ENCODE data around the gene NAA50. TPM values are rescaled to one million over a fixed set of nuclear protein-coding genes. Genes with fewer than 3 reads are reported as not detected.

The NAA50 gene
- total and polyA plus RNA-seq, 2 experiments from 2014 or later = 64.3 to 124 TPM

- no peaks in the 10 kb centered on the region for H4K20me1 ChIP-seq (ENCODE audit: insufficient read depth, poor library complexity, severe bottlenecking)
- H3K27ac ChIP-seq = peak overlapping the region; percentile 97
- H2AFZ ChIP-seq = peak overlapping the region; percentile 82
- DNase-seq (ENCODE audit: low spot score) = peak; percentile 99
- H3K4me1 ChIP-seq (ENCODE audit: insufficient read depth) = peaks cover 23% of the 10 kb centered on the region
- WGBS (ENCODE audit: low lambda C conversion rate, missing lambda C conversion rate) = under 1% methylated on average over 28 of the region's 38 CpGs
- H3K79me2 ChIP-seq = peaks cover 39% of the 10 kb centered on the region
- peak overlapping the region; percentile 60 for H3K4me3 ChIP-seq
- no peaks in the 10 kb centered on the region for H3K27me3 ChIP-seq
- H3K4me2 ChIP-seq = peak overlapping the region; percentile 93
- H3K9me3 ChIP-seq (ENCODE audit: low read depth) = no peaks in the 10 kb centered on the region
- no peaks in the 10 kb centered on the region for H3K36me3 ChIP-seq (replicated peaks; ENCODE audit: insufficient read depth, low read depth)
- no peak for TF ChIP-seq CTCF (IDR thresholded peaks at IDR 0.05; ENCODE audit: poor library complexity)
- no peak for TF ChIP-seq EZH2phosphoT487 (IDR thresholded peaks at IDR 0.05; ENCODE audit: low read depth, severe bottlenecking, unreplicated experiment)
- TF ChIP-seq EZH2 (IDR thresholded peaks at IDR 0.05; ENCODE audit: borderline replicate concordance) = no peak
- H3K9me2 ChIP-seq (replicated peaks; ENCODE audit: insufficient read depth) = no peaks in the 10 kb centered on the region
Observed at GRCh38 chr3:113696658-113697499, 49.2 kb downstream of the NAA50 start.

- no peaks in the 10 kb centered on the region for H3K9me2 ChIP-seq (replicated peaks; ENCODE audit: insufficient read depth)
- WGBS (ENCODE audit: low lambda C conversion rate, missing lambda C conversion rate) = under 1% methylated on average over 19 of the region's 75 CpGs
- H3K4me1 ChIP-seq (ENCODE audit: insufficient read depth) = peaks cover 23% of the 10 kb centered on the region
Observed at GRCh38 chr3:113695786-113696645, 50.0 kb downstream of the NAA50 start, which contains the start of gene USF3. Gene USF3, minus strand, starts transcription at chr3:113696642. Its CDS starts 21,764 bp downstream, at chr3:113674878.

GRCh38 chr3:113695431-113695785 is 50.6 kb downstream of the NAA50 start:
- no peaks in the 10 kb centered on the region for H3K27me3 ChIP-seq
- peak overlapping the region; percentile 97 for H3K27ac ChIP-seq
- no peaks in the 10 kb centered on the region for H3K9me2 ChIP-seq (replicated peaks; ENCODE audit: insufficient read depth)
- H3K4me2 ChIP-seq = peak overlapping the region; percentile 84
- no peak for DNase-seq (ENCODE audit: low spot score)
- H3K9me3 ChIP-seq (ENCODE audit: low read depth) = no peaks in the 10 kb centered on the region
- no peaks in the 10 kb centered on the region for H4K20me1 ChIP-seq (ENCODE audit: insufficient read depth, poor library complexity, severe bottlenecking)
- H3K79me2 ChIP-seq = peaks cover 53% of the 10 kb centered on the region
- no peaks in the 10 kb centered on the region for H3K36me3 ChIP-seq (replicated peaks; ENCODE audit: insufficient read depth, low read depth)
- H3K4me3 ChIP-seq = peak overlapping the region; percentile 41
- H3K4me1 ChIP-seq (ENCODE audit: insufficient read depth) = peaks cover 23% of the 10 kb centered on the region
- TF ChIP-seq EZH2phosphoT487 (IDR thresholded peaks at IDR 0.05; ENCODE audit: low read depth, severe bottlenecking, unreplicated experiment) (no peak), CTCF (IDR thresholded peaks at IDR 0.05; ENCODE audit: poor library complexity) (no peak), EZH2 (IDR thresholded peaks at IDR 0.05; ENCODE audit: borderline replicate concordance) (no peak)
- 12% methylated on average over 8 of the region's 8 CpGs for WGBS (ENCODE audit: low lambda C conversion rate, missing lambda C conversion rate)
- peak overlapping the region; percentile 34 for H2AFZ ChIP-seq

More at GRCh38 chr3:113695786-113696645, 50.0 kb downstream of the NAA50 start, which contains the start of gene USF3:
- Histone ChIP-seq H2AFZ (peak within 1 kb of the TSS; percentile 82), H3K4me2 (peak within 1 kb of the TSS; percentile 93), H3K79me2 (peaks cover 47% of the 10 kb centered on the region), H3K27me3 (no peaks in the 10 kb centered on the region), H3K27ac (peak within 1 kb of the TSS; percentile 97), H3K9me3 (ENCODE audit: low read depth) (no peaks in the 10 kb centered on the region), H3K4me3 (peak within 1 kb of the TSS; percentile 60), H4K20me1 (ENCODE audit: insufficient read depth, poor library complexity, severe bottlenecking) (no peaks in the 10 kb centered on the region), H3K36me3 (replicated peaks; ENCODE audit: insufficient read depth, low read depth) (no peaks in the 10 kb centered on the region)
- TF ChIP-seq CTCF (IDR thresholded peaks at IDR 0.05; ENCODE audit: poor library complexity) (no peak), EZH2 (IDR thresholded peaks at IDR 0.05; ENCODE audit: borderline replicate concordance) (no peak), EZH2phosphoT487 (IDR thresholded peaks at IDR 0.05; ENCODE audit: low read depth, severe bottlenecking, unreplicated experiment) (no peak)
- peak; percentile 88 for DNase-seq (ENCODE audit: low spot score)
